ENCODE measurements around the gene LDLRAD4.

GRCh38 chr18:13440277-13441248 is 222.0 kb downstream of the LDLRAD4 start:
- TF ChIP-seq CEBPB (IDR thresholded peaks at IDR 0.05) (no peak), NFIC (IDR thresholded peaks at IDR 0.05) (no peak), EP300 (IDR thresholded peaks at IDR 0.05; ENCODE audit: borderline replicate concordance) (no peak), EGR1 (IDR thresholded peaks at IDR 0.05) (no peak), TCF12 (IDR thresholded peaks at IDR 0.05; ENCODE audit: low read depth) (no peak), CREB1 (IDR thresholded peaks at IDR 0.05; ENCODE audit: low read depth) (no peak), RAD21 (IDR thresholded peaks at IDR 0.05; ENCODE audit: low read depth) (no peak)
